Uterus (tissue), 4 donors: ENCODE results near the gene TMEM234. TPM values are rescaled to one million over a fixed set of nuclear protein-coding genes. Genes with fewer than 3 reads are reported as not detected.

ENCODE experiments used
- DNase-seq, 2 donors: peaks; one replicate each; pipeline ENCODE4 v3.0.0-alpha.2; 2019 to 2020
- H3K27ac ChIP-seq, 2 donors: fragments of 200-600 bp; sonication (generic); 1 replicate in 1 of 2; 2 replicates in 1 of 2; pipeline ENCODE4 v1.5.1; 2016 to 2018
- H3K27me3 ChIP-seq, 2 donors: fragments of 200-600 bp; sonication (generic); one replicate each; pipeline ENCODE4 v1.5.1; 2018 to 2019; ENCODE audit warnings: control low read depth in 1 of 2
- H3K36me3 ChIP-seq, 2 donors: fragments of 200-600 bp; sonication (generic); one replicate each; pipeline ENCODE4 v1.5.1; 2019; ENCODE audit warnings: control low read depth in 1 of 2
- H3K4me1 ChIP-seq, 2 donors: fragments of 200-600 bp; sonication (generic); one replicate each; pipeline ENCODE4 v1.5.1; 2018 to 2019; ENCODE audit warnings: control low read depth in 1 of 2
- H3K4me3 ChIP-seq, 2 donors: fragments of 200-600 bp; sonication (generic); 1 replicate in 1 of 2; 2 replicates in 1 of 2; pipeline ENCODE4 v1.5.1; 2018 to 2019; ENCODE audit warnings: mild to moderate bottlenecking in 1 of 2
- H3K9me3 ChIP-seq, 2 donors: fragments of 200-600 bp; sonication (generic); one replicate each; pipeline ENCODE4 v1.5.1; 2019; ENCODE audit warnings: control low read depth in 1 of 2
- POLR2A ChIP-seq, 2 donors: fragments of 450-650 bp; IDR thresholded peaks; one replicate each; pipeline ENCODE4 v1.6.1; 2016; ENCODE audit warnings: antibody characterized with exemption in 2 of 2, mild to moderate bottlenecking in 1 of 2, moderate library complexity in 1 of 2
- intact Hi-C: fragments of 100-400 bp; cut with DNase I; formaldehyde crosslinking; loops from one replicate; pipeline ENCODE4 v1.15.1; 2023; ENCODE audit warnings: low total_unique reads
- total RNA-seq, 4 donors: library from RNA; depleted of rRNA in 3 of 4; stranded (reverse); fragments of >200 nt in 3 of 4; gene quantifications; one replicate each; pipeline versions ENCODE4 v1.1.0 to v1.2.4, GENCODE V29; 2014 to 2023
- TF ChIP-seq, protein P1 (sequence below), 4 experiments: fragments of 200-600 bp in 2 of 4; fragments of 450-650 bp in 2 of 4; sonication (generic) in 2 of 4; IDR thresholded peaks; one replicate each; pipeline ENCODE4 v1.5.1; 2016 to 2019; ENCODE audit warnings: antibody characterized with exemption in 4 of 4, mild to moderate bottlenecking in 2 of 4, moderate library complexity in 1 of 4
- donor health status: DM: yes; HTN: yes; CAD: no.

The TMEM234 gene
- total RNA-seq, 4 donors from 2014 or later: 0.59 to 40.8 (median 13.5) TPM

DNA sequence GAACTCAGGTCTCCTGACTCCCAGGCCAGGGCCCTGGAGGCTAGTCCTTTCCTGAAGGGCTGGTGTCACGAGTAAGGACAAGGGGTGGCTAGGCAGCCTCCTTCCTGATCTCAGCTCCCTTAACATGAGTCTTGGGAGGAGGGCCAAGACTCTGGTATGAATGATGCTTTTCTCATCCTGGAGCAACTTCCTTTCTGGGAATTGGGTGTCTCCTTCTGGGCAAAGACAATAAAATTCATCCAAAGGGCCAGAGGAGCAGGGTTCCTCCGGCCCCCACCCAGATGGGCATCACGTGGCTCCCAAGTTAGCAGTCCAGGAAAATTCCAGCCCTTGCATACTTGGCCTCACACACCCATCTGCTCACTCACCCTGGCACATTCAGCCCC is 24.7 kb upstream of the TMEM234 start, which contains the start of gene FAM167B:
TSS of gene FAM167B (plus strand) at position 335 of the 386 bp plus-strand sequence. CDS start 200 bp downstream, outside the sequence.
- DNase-seq: peak; percentile 44 to 74
- no peaks in the 10 kb centered on the region for H3K27me3 ChIP-seq
- no peaks in the 10 kb centered on the region for H3K36me3 ChIP-seq
- no peaks in the 10 kb centered on the region for H3K9me3 ChIP-seq
- no peak within 1 kb of the TSS for H3K4me3 ChIP-seq
- H3K27ac ChIP-seq: peak within 1 kb of the TSS; percentile 67
- no peaks in the 10 kb centered on the region for H3K4me1 ChIP-seq
- intact Hi-C loops: loop anchor here (10.0 kb wide), 1 partner anchor 68 kb away; no protein-coding TSS in a partner anchor
- TF ChIP-seq, protein P1, sequence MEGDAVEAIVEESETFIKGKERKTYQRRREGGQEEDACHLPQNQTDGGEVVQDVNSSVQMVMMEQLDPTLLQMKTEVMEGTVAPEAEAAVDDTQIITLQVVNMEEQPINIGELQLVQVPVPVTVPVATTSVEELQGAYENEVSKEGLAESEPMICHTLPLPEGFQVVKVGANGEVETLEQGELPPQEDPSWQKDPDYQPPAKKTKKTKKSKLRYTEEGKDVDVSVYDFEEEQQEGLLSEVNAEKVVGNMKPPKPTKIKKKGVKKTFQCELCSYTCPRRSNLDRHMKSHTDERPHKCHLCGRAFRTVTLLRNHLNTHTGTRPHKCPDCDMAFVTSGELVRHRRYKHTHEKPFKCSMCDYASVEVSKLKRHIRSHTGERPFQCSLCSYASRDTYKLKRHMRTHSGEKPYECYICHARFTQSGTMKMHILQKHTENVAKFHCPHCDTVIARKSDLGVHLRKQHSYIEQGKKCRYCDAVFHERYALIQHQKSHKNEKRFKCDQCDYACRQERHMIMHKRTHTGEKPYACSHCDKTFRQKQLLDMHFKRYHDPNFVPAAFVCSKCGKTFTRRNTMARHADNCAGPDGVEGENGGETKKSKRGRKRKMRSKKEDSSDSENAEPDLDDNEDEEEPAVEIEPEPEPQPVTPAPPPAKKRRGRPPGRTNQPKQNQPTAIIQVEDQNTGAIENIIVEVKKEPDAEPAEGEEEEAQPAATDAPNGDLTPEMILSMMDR (IDR thresholded peaks at IDR 0.05): no peak
- TF ChIP-seq POLR2A (IDR thresholded peaks at IDR 0.05): no peak

DNA sequence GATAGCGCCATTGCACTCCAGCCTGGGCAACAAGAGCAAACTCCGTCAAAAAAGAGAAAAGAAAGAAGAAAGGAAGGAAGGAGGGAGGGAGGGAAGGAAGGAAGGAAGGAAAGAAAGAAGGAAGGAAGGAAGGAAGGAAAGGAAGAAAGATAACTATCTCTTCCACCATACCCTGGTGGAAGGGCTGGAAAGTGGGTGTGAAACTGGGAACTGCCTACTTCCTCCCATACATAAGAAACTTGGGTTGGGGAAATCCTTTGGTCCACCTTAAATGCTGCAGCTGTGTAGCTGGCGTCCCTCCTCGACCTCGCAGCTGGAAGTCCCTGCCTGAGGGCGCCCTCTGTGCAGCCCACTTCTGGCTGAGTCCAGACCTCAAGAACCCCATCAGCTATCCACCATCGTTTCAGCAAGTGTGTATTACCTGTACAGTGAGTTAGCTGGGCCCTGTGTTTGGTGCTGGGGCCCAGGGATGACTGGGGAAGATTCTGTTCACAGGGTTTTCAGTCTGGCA is 20.2 kb upstream of the TMEM234 start:
- intact Hi-C loops: loop anchor here (10.0 kb wide), 1 partner anchor 72 kb away; no protein-coding TSS in a partner anchor
- TF ChIP-seq, protein P1 (IDR thresholded peaks at IDR 0.05): no peak
- TF ChIP-seq POLR2A (IDR thresholded peaks at IDR 0.05): no peak
- H3K9me3 ChIP-seq: no peaks in the 10 kb centered on the region
- H3K4me1 ChIP-seq: peaks cover 0 to 6% of the 10 kb centered on the region in 2 donors
- H3K4me3 ChIP-seq: no peak overlapping the region
- H3K36me3 ChIP-seq: no peaks in the 10 kb centered on the region
- H3K27ac ChIP-seq: peak overlapping the region in 1 of 2 donors; percentile 85
- DNase-seq: peak in 1 of 2 donors; percentile 29
- H3K27me3 ChIP-seq: no peaks in the 10 kb centered on the region

DNA sequence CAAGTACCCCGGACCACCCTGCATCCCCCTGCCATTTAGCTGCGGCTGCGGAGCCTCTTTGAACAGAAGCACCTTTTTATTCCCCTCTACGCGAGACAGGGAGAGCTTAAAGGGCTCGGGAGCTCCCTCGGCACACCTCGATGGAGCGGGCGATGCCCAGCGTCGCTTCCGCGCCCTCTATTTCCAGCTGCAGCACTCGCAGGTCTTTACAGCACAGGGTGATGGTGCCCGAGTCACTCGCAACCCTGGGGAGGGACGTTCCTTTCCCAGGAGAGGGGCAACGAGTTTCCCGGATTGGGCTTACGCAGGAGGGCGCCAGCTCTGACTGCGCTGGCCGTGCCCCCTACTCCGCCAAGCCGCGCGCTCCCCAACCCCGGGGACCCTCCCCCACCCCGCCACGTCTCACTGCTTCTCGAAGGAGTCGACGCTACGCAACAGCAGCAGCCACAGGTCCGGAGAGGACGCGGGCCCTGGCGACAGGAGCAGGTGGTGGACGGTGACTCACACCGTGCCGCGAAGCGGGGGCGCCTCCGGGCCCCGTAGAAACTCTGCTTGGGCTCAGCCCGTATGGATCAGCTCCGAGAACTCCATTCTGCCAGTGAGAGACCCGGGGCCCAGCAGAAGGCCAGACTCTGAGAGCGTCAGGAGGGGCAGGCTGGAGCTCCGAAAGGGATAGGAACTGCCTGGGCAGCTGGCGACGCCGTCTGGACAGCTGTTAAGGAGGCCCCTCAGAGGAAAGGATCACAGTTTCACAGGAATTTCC is 19.0 kb upstream of the TMEM234 start:
- H3K27me3 ChIP-seq: no peaks in the 10 kb centered on the region
- no peaks in the 10 kb centered on the region for H3K9me3 ChIP-seq
- TF ChIP-seq POLR2A (IDR thresholded peaks at IDR 0.05): no peak
- TF ChIP-seq, protein P1 (IDR thresholded peaks at IDR 0.05): no peak
- DNase-seq: peak; percentile 52 to 67
- H3K4me1 ChIP-seq: peaks cover 0 to 6% of the 10 kb centered on the region in 2 donors
- intact Hi-C loops: loop anchor here (10.0 kb wide), 1 partner anchor 74 kb away; no protein-coding TSS in a partner anchor
- no peaks in the 10 kb centered on the region for H3K36me3 ChIP-seq
- peak overlapping the region; percentile 79 to 85 for H3K27ac ChIP-seq
- H3K4me3 ChIP-seq: peak overlapping the region; percentile 60 to 68

DNA sequence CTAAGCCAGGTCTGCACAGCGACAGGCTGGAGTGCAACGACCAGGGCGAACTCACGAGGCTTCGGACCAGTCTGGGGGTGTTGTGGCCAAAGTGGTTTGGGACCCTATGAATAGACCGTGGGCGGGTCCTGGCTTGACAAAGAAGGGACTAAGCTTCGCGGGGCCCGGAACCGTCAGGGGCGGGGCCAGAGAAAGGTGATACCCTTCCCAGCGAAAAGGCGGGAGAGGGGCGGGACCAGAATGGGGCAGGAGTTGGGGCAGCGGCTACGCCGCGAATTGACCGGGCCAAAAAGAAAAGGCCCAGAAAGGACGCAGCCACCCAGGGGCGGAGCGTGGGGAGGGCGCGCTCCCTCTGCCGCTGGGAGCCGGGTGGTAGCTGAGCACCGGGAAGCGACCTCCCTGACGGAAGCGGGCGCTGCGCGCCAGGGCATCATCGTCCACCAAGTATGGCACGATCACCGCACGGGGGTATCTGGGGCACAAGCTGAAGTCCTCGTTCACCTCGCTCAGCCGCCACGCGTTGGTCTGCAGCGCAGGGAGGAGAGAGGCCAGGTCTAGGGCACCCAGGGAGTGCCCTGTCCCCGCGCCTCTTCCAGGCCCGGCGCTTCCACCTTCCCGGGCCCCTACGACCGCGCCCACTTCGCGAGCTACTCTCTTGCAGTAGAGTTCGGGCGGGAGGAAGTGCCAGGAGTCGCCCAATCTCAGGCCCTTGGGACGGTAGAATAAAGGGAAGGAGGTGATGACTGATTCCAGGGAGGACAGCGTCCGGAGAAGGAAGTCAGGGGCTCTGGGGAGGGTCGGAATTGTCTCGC is 18.2 kb upstream of the TMEM234 start:
- H3K27ac ChIP-seq: peak overlapping the region; percentile 79 to 85
- intact Hi-C loops: loop anchor here (10.0 kb wide), 1 partner anchor 74 kb away; no protein-coding TSS in a partner anchor

More for the DNA sequence above, 18.2 kb upstream of the TMEM234 start:
- TF ChIP-seq POLR2A (IDR thresholded peaks at IDR 0.05): peak; percentile 57 to 83
- TF ChIP-seq, protein P1 (IDR thresholded peaks at IDR 0.05): peak; percentile 27 to 43 (median 38)
- Histone ChIP-seq H3K4me3 (peak overlapping the region; percentile 60 to 68), H3K36me3 (no peaks in the 10 kb centered on the region), H3K9me3 (no peaks in the 10 kb centered on the region), H3K4me1 (peaks cover 0 to 6% of the 10 kb centered on the region in 2 donors), H3K27me3 (no peaks in the 10 kb centered on the region)
- DNase-seq: peak; percentile 79 to 84
